NK-92 (cell line): ENCODE results near the gene ST8SIA5.

Experiments used
- DNase-seq: peaks from one replicate; lab custom pipeline; 2025; ENCODE audit not compliant: unreplicated experiment; lab: John Stamatoyannopoulos, UW

The ST8SIA5 gene

GRCh38 chr18:46712406-46712805, 44.4 kb downstream of the ST8SIA5 start:
- no peak for DNase-seq

GRCh38 chr18:46711444-46711863, 45.4 kb downstream of the ST8SIA5 start:
- DNase-seq: no peak

GRCh38 chr18:46706968-46707367, 49.9 kb downstream of the ST8SIA5 start:
- no peak for DNase-seq

GRCh38 chr18:46705521-46705920, 51.3 kb downstream of the ST8SIA5 start:
- DNase-seq: no peak

- DNase-seq: no peak
Observed at GRCh38 chr18:46704816-46705215, 52.0 kb downstream of the ST8SIA5 start.

GRCh38 chr18:46704189-46704588, 52.7 kb downstream of the ST8SIA5 start:
- no peak for DNase-seq

- no peak for DNase-seq
Observed at GRCh38 chr18:46702471-46702870, 54.4 kb downstream of the ST8SIA5 start.

GRCh38 chr18:46700066-46700824, 56.6 kb downstream of the ST8SIA5 start:
- no peak for DNase-seq

- DNase-seq: no peak
Observed at GRCh38 chr18:46696702-46697101, 60.2 kb downstream of the ST8SIA5 start.

GRCh38 chr18:46696268-46696667, 60.6 kb downstream of the ST8SIA5 start:
- no peak for DNase-seq

- no peak for DNase-seq
Observed at GRCh38 chr18:46693996-46694395, 62.9 kb downstream of the ST8SIA5 start.

- no peak for DNase-seq
Observed at GRCh38 chr18:46688853-46689525, 67.9 kb downstream of the ST8SIA5 start.

- no peak for DNase-seq
Observed at GRCh38 chr18:46686186-46686585, 70.7 kb downstream of the ST8SIA5 start.

GRCh38 chr18:46683252-46683651, 73.6 kb downstream of the ST8SIA5 start:
- no peak for DNase-seq

GRCh38 chr18:46680784-46681695, 75.8 kb downstream of the ST8SIA5 start:
- DNase-seq: no peak

- DNase-seq: no peak
Observed at GRCh38 chr18:46679846-46680598, 76.8 kb downstream of the ST8SIA5 start.

GRCh38 chr18:46678785-46679399, 78.0 kb downstream of the ST8SIA5 start:
- no peak for DNase-seq

GRCh38 chr18:46678041-46678440, 78.8 kb downstream of the ST8SIA5 start:
- DNase-seq: no peak

- no peak for DNase-seq
Observed at GRCh38 chr18:46677611-46678010, 79.2 kb downstream of the ST8SIA5 start.

GRCh38 chr18:46676182-46676835, 80.5 kb downstream of the ST8SIA5 start:
- DNase-seq: no peak
